HG03432 (cell line): Measurements from ENCODE around the gene HDHD5.

ENCODE experiments used
- ATAC-seq: cut with Tn5 transposase; IDR thresholded peaks from one replicate; pipeline ENCODE4 v1.9.1; 2021; ENCODE audit warnings: mild to moderate bottlenecking, moderate library complexity; ENCODE audit not compliant: unreplicated experiment

The HDHD5 gene

DNA sequence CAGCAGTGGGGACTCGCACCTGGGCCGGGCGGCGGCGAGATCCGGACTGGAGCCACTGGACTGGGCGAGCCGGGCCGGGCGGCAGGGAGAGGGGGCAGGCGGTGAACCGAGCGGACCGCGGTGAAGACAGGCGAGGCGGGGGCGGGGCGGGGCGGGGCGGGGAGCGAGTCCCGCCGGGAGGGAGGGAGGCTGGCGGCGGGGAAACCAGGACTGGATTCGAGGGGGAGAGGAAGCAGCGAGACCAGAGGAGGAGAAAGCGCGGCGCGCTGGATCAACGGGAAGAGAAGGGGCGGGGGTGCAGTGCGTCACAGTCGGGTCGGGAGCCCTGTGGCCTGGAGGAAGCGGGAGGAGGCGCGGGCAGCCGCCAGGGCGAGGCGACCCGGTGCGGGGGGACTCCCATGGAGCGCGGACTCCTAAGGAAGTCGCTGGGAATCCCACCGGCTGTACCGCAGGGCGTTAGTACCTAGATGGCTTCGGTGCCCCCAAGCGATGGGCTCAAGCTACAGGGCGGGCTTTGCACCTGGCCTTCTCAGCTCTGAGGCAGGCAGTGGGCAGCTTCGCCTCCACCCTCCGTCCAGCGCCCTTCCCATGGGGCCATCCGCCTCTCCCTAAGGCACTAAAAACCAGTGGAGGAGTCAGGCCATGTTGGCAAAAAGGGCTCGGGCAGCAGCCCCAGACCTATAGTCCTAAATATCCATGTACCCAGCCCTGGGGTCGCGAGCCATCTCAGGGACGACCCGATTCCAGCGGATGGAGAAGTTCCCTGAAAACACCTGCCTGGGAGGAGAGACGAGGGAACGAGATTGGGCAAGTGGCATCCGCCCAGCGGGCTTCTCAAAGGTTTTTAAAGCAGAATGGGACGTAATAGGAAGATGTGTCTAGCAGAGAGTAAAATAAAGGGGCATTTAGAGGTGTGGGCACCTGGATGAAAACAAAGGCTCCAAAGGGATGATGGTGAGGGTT lies 37.6 kb downstream of the HDHD5 start, which contains the start of gene TMEM121B:
Gene TMEM121B (minus strand): TSS at position 128 of the 963 bp plus-strand sequence. CDS start 233 bp downstream, outside the sequence.
- ATAC-seq, result no peak

DNA sequence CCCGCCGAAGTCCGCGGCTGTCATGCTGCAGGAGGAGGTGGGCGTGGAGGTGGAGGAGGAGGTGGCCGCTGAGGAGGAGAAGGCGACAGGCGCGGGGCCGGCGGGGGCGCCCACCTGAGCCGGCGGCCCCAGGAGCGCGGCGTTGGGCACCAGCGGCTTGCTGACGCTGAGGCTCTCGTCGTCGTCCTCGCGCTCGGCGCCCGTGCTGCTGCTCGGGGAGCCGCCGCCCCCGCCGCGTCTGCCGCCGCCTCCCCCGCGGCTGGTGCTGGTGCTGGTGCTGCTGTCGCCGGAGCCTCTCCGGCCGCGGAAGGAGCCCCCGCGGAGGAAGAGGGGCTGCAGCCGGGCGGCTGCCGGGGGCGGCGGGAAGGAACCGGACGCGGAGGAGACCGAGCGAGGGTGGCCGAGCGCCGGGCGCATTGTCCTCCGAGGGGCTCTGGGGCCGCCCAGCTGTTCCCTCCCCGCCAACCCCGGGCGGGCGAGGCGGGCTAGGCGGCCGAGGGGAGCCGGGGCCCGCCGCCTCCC lies 38.3 kb downstream of the HDHD5 start:
- no peak for ATAC-seq

DNA sequence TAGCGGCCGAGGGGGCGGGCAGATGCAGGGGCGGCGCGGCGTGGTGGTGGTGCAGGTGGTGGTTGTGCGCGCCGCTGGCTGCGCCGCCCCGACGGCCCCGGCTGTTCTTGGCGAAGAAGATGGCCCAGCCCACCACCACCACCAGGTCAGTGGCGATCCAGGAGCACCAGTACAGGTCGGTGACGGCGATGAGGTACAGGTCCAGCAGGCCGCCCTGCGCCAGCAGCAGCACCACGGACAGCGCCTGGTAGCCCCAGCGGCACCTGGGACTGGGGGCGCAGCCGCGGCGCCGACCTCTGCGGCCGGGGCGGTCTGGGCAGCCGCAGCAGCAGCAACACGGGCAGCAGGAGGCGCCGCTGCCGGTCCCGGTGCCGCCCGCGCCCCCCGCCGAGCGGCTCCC lies 38.8 kb downstream of the HDHD5 start:
- no peak for ATAC-seq

DNA sequence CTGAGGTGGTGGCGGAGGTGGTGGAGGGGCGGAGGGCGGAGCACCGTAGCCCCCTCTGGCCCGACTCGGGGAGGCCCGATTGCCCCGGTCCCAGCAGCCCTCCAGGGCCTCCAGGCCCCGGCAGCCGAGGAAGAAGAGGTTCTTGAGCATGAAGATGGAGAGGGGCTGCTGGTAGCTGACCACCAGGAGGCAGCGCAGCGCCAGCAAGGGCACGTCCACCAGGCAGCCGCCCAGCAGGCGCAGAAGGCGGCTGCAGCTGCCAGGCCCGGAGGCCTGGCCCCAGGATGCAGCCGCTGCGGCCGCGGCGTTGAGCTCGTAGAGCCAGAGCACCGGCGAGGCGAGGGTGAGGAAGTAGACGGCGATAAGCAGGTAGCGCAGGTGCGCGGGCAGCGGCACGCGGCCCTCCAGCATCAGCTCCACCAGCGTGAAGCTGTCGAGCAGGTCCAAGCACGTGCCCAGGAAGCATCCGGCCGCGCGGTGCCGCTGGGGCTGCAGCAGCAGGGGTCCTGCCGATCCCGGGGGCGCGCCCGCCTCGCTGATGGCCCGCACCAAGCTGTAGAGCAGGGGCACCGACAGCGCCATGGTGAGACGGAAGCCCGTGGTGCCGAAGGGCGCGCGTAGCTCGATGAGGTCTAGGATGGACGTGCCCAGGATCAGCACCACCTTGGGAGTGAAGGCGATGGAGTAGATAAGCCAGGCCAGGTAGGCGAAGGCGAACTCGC lies 39.4 kb downstream of the HDHD5 start:
- ATAC-seq, result no peak

DNA sequence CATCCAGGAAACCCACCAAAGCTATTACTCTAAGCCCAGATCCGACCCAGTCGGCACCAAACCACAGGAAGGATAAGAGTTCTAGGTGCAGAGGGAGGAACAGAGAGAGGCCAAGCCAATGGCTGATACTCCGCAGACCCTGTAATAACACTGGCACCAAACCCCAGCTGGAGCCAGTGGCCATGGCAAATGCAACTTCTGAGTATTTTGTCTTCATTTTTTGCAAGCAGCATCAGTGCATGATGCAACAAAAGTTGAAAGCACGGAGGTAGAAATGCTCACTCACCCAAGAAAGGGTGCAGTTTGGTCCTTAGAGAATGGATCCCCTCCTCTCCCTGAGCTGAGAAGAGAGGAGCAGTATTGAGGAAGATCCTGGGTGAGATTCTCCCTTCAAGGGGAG lies 40.7 kb downstream of the HDHD5 start:
- ATAC-seq, result no peak

DNA sequence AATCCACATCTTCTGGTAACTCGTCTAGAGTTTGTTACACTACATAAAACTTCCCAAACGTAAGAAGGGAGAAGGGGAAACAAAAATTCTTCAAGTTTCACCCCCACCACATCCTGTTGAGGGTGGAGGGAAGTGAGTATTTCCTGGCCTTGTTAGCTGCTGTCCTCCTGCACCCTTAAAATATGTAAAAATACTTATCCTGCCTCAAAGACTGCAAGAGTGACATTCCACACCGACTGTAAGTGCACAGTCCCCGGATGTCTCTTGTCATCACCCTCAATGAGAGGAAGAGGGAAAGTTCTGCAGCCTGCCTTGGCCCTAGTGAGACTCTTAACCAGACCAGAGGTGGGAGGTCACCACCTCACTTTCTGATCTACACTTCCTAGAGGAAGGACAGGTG lies 41.2 kb downstream of the HDHD5 start:
- no peak for ATAC-seq

DNA sequence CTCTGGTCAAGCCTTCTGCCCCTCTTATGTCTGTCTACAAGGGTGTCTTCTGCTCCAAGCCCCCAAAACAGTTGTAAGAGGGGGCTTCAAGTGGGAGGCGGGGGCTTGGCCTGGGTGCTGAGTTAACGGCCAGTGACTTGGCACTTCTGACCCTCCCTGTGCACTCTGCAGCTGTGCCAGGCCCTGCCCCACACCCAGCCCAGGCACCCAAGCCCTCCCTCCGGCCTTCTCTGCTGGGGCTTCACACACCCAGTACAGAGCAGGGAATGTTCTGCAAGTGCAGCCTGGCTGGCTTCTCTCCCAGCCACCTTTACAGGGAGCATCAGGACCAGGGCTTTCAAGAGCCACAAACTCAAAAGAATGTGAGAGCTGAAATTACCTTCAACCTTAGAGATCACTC lies 41.7 kb downstream of the HDHD5 start:
- ATAC-seq, result no peak

- ATAC-seq, result no peak
Observed at GRCh38 chr22:17116572-17117330, 42.3 kb downstream of the HDHD5 start.

DNA sequence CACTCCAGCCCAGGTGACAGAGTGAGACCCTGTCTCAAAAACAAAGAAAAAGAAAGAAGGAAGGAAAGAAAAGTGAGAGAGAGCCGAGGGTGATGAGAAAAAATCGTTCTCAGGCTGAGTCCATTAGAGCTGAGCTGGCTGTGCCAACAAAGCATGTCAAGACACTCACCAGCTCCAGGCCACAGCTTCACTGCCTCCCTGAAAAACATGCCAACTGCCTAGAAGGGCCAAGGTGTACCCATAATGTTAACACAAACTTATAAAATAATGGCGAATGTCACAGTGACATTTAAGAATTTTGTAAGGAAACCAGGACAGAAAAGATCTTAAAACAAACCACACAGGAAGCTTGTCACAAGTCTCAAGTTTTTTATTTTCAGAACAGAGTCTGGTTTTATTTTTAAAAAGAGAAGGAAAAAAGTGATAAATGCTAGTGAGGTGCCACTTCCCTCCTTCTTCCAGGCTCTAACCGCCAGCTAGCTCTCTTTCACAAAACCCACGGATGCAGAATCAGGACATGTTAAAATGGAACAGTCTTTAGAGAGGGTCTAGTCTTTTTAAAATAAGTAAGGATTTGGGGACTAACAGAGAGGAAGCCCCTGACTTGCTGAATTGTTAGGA lies 43.0 kb downstream of the HDHD5 start:
- no peak for ATAC-seq

- no peak for ATAC-seq
Observed at GRCh38 chr22:17115236-17115635, 43.8 kb downstream of the HDHD5 start.

GRCh38 chr22:17114898-17115235 lies 44.2 kb downstream of the HDHD5 start:
- no peak for ATAC-seq

GRCh38 chr22:17114173-17114897 lies 44.7 kb downstream of the HDHD5 start:
- ATAC-seq, result no peak

DNA sequence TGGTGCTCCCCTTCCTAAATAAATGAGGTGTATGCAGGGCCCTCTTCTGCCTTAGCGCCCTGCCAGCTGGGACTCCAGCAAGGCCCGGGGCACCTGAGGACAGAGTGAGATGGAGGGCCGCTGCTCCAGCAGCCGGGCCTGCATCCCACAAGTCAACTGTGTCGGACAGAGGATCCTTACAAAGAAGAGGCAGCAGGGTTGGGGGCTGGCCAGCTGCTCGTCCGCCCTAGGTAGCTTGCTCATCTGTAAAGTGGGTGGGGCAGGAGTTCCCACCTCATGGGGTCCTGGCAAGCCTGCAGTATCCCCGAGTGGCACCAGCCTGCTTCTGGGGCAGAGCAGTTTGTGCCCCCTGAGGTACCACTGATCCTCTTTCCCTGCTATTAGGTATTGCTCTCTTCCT lies 45.5 kb downstream of the HDHD5 start:
- ATAC-seq, result no peak

GRCh38 chr22:17112491-17113042 lies 46.5 kb downstream of the HDHD5 start:
- ATAC-seq, result no peak

DNA sequence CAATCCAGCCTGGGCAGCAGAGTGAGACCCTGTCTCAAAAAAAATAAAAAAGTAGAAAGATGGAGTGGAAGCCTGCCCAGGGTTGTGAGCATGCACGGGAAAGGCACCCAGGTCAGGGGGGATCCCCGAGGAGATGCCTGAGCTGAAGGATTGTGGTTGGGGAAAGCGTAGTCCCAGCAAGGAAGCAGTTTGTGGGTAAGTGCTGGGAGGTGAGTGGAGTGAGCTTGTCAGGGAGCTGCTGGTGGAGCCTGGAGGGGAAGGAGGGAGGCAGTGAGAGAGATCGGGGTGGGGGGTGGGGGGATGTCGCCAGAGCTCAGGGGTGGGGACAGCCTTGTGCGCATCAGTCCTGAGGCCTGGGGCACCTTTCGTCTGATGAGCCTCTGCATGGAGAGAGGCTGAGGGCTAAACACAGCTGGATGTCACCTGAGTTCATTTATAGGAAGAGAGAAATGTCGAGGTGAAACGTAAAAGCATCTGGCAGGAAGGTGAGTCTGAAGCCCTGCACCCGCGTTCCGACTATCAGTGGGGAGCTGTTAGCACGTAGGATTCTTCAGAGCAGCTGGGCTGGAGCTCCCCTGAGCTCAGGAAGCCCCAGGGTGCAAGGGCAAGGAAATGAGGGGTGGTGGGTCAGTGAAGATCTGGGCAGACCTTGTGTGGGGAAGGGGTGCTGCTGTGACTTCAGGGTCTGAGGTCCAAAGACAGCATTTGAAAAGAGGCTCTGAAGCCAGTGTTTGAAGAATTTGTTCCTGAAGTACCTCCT lies 48.1 kb downstream of the HDHD5 start:
- ATAC-seq, result no peak

DNA sequence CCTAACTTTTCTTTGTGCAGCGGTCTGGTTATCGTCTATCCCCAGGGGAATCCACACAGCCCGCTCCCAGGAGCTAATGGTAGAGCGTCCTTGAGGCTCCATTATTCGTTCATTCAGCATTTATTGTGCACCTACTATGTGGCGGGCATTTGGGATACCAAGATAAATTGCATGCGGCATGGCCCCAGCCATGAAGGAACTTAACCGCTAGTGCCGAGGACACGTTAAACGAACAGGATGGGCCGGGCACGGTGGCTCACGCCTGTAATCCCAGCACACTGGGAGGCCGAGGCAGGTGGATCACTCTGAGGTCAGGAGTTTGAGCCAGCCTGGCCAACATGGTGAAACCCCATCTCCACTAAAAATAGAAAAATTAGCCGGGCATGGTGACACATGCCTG lies 49.1 kb downstream of the HDHD5 start:
- no peak for ATAC-seq

GRCh38 chr22:17109113-17109865 lies 49.8 kb downstream of the HDHD5 start:
- ATAC-seq, result no peak
